HG03565 (cell line): ENCODE results near the gene MYBPC3.
"Not testable (repeated sequence)": the region's sequence is repeated elsewhere in the genome, so short reads cannot be mapped to it uniquely, and the experiment has no call there.

Experiments used
- ATAC-seq: cut with Tn5 transposase; IDR thresholded peaks from one replicate; pipeline ENCODE4 v1.9.1; 2021; ENCODE audit warnings: mild to moderate bottlenecking, moderate library complexity; ENCODE audit not compliant: unreplicated experiment

The MYBPC3 gene

GRCh38 chr11:47340980-47341775 lies 11.3 kb downstream of the MYBPC3 start:
- ATAC-seq: no peak

- no peak for ATAC-seq
Observed at GRCh38 chr11:47340010-47340409, 12.5 kb downstream of the MYBPC3 start.

- no peak for ATAC-seq
Observed at GRCh38 chr11:47338396-47339241, 13.9 kb downstream of the MYBPC3 start.

- ATAC-seq: no peak
Observed at GRCh38 chr11:47337229-47337924, 15.1 kb downstream of the MYBPC3 start.

- no peak for ATAC-seq
Observed at GRCh38 chr11:47336595-47336994, 15.9 kb downstream of the MYBPC3 start.

GRCh38 chr11:47335733-47336132 lies 16.8 kb downstream of the MYBPC3 start:
- ATAC-seq: no peak

GRCh38 chr11:47334699-47335411 lies 17.6 kb downstream of the MYBPC3 start:
- ATAC-seq: not testable (repeated sequence)

GRCh38 chr11:47333886-47334443 lies 18.5 kb downstream of the MYBPC3 start:
- ATAC-seq: no peak

GRCh38 chr11:47333526-47333845 lies 19.0 kb downstream of the MYBPC3 start:
- ATAC-seq: no peak

GRCh38 chr11:47332791-47333525 lies 19.5 kb downstream of the MYBPC3 start:
- ATAC-seq: no peak

GRCh38 chr11:47332303-47332711 lies 20.2 kb downstream of the MYBPC3 start:
- no peak for ATAC-seq

GRCh38 chr11:47331454-47332302 lies 20.8 kb downstream of the MYBPC3 start:
- no peak for ATAC-seq

GRCh38 chr11:47329987-47330931 lies 22.2 kb downstream of the MYBPC3 start:
- no peak for ATAC-seq

GRCh38 chr11:47329431-47329986 lies 23.0 kb downstream of the MYBPC3 start:
- no peak for ATAC-seq

GRCh38 chr11:47328449-47329390 lies 23.8 kb downstream of the MYBPC3 start:
- ATAC-seq: no peak

- no peak for ATAC-seq
Observed at GRCh38 chr11:47327949-47328348, 24.6 kb downstream of the MYBPC3 start.
